SH-SY5Y (cell line): Measurements from ENCODE around the gene TOR2A.

ENCODE experiments used
- GATA2 ChIP-seq: IDR thresholded peaks from 2 replicates; pipeline ENCODE4 v1.6.1; 2011; ENCODE audit warnings: mild to moderate bottlenecking, low read depth, low read length
- GATA3 ChIP-seq: IDR thresholded peaks from 2 replicates; pipeline ENCODE4 v1.6.1; 2011; ENCODE audit warnings: low read depth, mild to moderate bottlenecking, low read length, moderate library complexity

GRCh38 chr9:127755061-127756060, 20.3 kb upstream of the TOR2A start:
- TF ChIP-seq GATA2 (no peak), GATA3 (no peak)
